A549 (cell line): ENCODE measurements around the gene VASN.

Experiments
- CEBPB ChIP-seq, 2 experiments: fragments of >200 bp in 1 of 2; sonication (Bioruptor Twin) in 1 of 2; formaldehyde crosslinking in 1 of 2; IDR thresholded peaks; 2 replicates each; pipeline ENCODE4 v1.6.1; 2012 to 2016
- CTCF ChIP-seq: fragments of >200 bp; sonication (Bioruptor Twin); formaldehyde crosslinking; IDR thresholded peaks from 3 replicates; pipeline ENCODE4 v1.5.1; 2016
- EHF ChIP-seq: fragments of 250-450 bp; sonication (Bioruptor Pico); IDR thresholded peaks from 2 replicates; pipeline ENCODE4 v1.5.0; 2020; ENCODE audit warnings: mild to moderate bottlenecking
- ELK1 ChIP-seq: fragments of 150-350 bp; IDR thresholded peaks from 2 replicates; pipeline ENCODE4 v1.6.1; 2014; ENCODE audit warnings: low read depth, mild to moderate bottlenecking, low read length
- JUN ChIP-seq, 2 experiments: fragments of >200 bp; sonication (Bioruptor Twin); formaldehyde crosslinking; IDR thresholded peaks; 2 replicates in 1 of 2; 3 replicates in 1 of 2; pipeline ENCODE4 v1.6.1; 2016 to 2017
- MAZ ChIP-seq: fragments of 150-350 bp; IDR thresholded peaks from 2 replicates; pipeline ENCODE4 v1.6.1; 2014; ENCODE audit warnings: antibody characterized with exemption, low read depth, low read length, borderline replicate concordance
- POLR2A ChIP-seq: IDR thresholded peaks from 2 replicates; pipeline ENCODE4 v1.6.1; 2012; ENCODE audit warnings: mild to moderate bottlenecking, low read length
- RARB ChIP-seq: fragments of 250-450 bp; sonication (Bioruptor Pico); IDR thresholded peaks from 2 replicates; pipeline ENCODE4 v1.8.0; 2021; ENCODE audit warnings: mild to moderate bottlenecking, moderate library complexity
- RCOR1 ChIP-seq: fragments of 150-350 bp; IDR thresholded peaks from 2 replicates; pipeline ENCODE4 v1.6.1; 2014; ENCODE audit warnings: antibody characterized with exemption, low read length, low read depth
- RNF2 ChIP-seq: fragments of 200-600 bp; sonication (generic); IDR thresholded peaks from 2 replicates; pipeline ENCODE4 v1.6.1; 2016; ENCODE audit warnings: low read depth, mild to moderate bottlenecking, antibody characterized with exemption, moderate library complexity, borderline replicate concordance
- SREBF2 ChIP-seq: fragments of 450-650 bp; IDR thresholded peaks from 2 replicates; pipeline ENCODE4 v1.6.1; 2014; ENCODE audit warnings: mild to moderate bottlenecking, moderate library complexity
- TF ChIP-seq, protein P1 (sequence below): fragments of 200-600 bp; sonication (generic); IDR thresholded peaks from 2 replicates; pipeline ENCODE4 v1.6.1; 2016; ENCODE audit warnings: antibody characterized with exemption, mild to moderate bottlenecking, moderate library complexity
- TF ChIP-seq, protein P2 (sequence below): fragments of >200 bp; sonication (Bioruptor Twin); formaldehyde crosslinking; IDR thresholded peaks from 3 replicates; pipeline ENCODE4 v1.6.1; 2016

DNA sequence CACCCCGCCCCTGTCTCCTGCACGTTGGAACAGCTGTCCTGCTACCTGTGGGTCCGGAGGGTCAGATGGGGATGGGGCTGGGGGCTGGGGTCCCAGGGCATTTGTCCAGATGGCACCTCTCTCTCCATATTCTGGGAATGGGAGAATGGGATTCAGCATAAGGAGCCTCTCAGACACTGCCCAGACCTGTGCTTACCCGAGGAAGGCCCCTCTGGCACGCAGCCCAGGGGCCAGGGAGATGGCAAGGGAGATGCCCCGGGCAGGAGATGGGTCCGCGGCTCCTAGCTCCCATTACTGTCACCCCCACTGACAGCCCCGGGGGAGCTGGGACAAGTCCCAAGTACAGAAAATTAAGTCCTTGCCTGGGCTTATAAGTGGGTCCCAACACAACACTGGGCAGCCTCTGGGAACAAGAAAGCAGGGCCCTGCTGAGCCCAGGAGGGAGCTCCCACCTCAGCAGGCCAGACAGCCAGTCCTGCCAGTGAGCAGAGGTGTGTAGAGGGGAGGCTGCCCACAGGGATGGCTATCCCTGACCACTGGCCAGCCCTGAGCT, 1.8 kb downstream of the VASN start:
- TF ChIP-seq RARB (no peak), MAZ (no peak), RCOR1 (no peak), CTCF (no peak), CEBPB (IDR thresholded peaks at IDR 0.05) (no peak), POLR2A (no peak), EHF (CRISPR knock-in tag) (no peak), RNF2 (no peak), SREBF2 (no peak), JUN (IDR thresholded peaks at IDR 0.05) (no peak; a peak in 1 of 5 replicates), ELK1 (no peak)
- TF ChIP-seq, protein P1, sequence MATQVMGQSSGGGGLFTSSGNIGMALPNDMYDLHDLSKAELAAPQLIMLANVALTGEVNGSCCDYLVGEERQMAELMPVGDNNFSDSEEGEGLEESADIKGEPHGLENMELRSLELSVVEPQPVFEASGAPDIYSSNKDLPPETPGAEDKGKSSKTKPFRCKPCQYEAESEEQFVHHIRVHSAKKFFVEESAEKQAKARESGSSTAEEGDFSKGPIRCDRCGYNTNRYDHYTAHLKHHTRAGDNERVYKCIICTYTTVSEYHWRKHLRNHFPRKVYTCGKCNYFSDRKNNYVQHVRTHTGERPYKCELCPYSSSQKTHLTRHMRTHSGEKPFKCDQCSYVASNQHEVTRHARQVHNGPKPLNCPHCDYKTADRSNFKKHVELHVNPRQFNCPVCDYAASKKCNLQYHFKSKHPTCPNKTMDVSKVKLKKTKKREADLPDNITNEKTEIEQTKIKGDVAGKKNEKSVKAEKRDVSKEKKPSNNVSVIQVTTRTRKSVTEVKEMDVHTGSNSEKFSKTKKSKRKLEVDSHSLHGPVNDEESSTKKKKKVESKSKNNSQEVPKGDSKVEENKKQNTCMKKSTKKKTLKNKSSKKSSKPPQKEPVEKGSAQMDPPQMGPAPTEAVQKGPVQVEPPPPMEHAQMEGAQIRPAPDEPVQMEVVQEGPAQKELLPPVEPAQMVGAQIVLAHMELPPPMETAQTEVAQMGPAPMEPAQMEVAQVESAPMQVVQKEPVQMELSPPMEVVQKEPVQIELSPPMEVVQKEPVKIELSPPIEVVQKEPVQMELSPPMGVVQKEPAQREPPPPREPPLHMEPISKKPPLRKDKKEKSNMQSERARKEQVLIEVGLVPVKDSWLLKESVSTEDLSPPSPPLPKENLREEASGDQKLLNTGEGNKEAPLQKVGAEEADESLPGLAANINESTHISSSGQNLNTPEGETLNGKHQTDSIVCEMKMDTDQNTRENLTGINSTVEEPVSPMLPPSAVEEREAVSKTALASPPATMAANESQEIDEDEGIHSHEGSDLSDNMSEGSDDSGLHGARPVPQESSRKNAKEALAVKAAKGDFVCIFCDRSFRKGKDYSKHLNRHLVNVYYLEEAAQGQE: no peak
- TF ChIP-seq, protein P2, sequence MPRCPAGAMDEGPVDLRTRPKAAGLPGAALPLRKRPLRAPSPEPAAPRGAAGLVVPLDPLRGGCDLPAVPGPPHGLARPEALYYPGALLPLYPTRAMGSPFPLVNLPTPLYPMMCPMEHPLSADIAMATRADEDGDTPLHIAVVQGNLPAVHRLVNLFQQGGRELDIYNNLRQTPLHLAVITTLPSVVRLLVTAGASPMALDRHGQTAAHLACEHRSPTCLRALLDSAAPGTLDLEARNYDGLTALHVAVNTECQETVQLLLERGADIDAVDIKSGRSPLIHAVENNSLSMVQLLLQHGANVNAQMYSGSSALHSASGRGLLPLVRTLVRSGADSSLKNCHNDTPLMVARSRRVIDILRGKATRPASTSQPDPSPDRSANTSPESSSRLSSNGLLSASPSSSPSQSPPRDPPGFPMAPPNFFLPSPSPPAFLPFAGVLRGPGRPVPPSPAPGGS: no peak
